Smooth muscle cell of trachea (primary cell): Measurements from ENCODE around the gene PAGR1. TPM values are rescaled to one million over a fixed set of nuclear protein-coding genes. Genes with fewer than 3 reads are reported as not detected.

Experiments
- total RNA-seq: library from RNA; depleted of rRNA; stranded (reverse); fragments of >200 nt; gene quantifications from 2 replicates; pipeline ENCODE4 v1.2.1, GENCODE V29; 2014

PAGR1 gene
- 19.4 and 30.4 TPM in 2 replicates for total RNA-seq

GRCh38 chr16:29815793-29816693, at the start of gene PAGR1:
PAGR1 (plus strand) TSS chr16:29816152; CDS start chr16:29816526, 374 bp downstream.

DNA sequence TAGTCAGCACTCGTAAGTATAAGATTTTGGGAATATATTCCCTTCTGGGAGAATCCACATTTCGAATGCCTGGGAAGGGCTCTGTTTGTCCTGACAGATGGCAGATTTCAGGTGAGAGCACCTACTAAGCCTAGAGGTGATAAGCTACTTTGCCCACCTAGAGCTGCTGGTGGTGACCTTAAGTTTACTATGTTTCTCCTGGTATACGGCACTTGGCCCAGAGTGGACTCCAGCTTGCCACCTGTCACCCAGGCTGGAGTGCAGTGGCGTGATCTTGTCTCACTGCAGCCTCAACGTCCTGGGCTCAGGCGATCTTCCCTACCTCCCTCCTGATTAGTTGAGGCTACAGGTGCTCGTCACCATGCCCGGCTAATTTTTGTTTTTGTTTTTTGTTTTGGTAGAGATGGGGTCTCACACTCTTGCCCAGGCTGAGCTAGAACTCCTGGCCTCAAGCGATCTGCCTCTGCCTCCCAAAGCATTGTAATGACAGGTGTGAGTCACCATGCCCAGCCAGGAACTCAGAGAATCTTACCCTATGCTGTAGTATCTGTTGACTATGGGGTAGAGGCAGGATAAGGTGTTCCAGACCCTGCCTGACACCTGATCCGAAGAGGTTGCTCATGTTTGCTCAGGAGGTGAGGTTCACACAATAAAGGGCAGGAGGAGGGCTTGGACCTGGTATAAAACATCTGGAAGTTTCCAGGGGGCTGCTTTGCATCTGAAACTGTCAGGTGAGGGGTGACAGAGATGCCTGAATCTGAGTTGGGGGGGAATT, 38.2 kb upstream of the PAGR1 start, which contains the start of gene ZG16:
TSS of gene ZG16 (plus strand) at position 681 of the 775 bp plus-strand sequence. CDS start 1,011 bp downstream, outside the sequence.

GRCh38 chr16:29790183-29790948, 25.6 kb upstream of the PAGR1 start, which contains the start of gene KIF22:
KIF22 (plus strand) TSS chr16:29790751; CDS start chr16:29790760, 9 bp downstream.

DNA sequence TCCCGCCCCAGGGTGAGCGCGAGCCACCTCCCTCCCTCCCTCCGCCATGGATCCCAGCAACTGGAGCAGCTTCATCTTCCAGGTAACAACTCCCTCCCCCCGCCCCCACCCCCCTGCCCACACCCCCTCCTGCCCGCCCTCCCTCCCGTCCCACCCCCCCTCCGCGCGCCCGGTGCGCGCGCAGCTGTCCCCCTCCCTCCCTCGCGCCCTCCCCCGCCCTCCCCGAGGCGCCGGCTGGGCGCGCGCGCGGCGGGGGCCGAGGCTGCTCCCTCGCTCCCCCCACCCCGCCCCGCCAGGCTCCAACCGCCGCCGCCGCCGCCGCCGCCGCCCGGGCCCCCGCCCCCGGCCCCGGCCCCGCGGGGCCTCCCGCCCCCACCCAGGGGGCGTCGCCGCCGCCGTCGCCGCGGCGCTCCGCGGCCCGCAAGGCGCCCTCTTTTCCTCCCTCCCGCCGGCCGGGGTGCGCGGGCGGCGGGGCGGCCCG, 9.8 kb upstream of the PAGR1 start, which contains the start of gene MAZ:
TSS of gene MAZ (plus strand) at position 431 of the 481 bp plus-strand sequence. CDS start 173 bp downstream, outside the sequence.

GRCh38 chr16:29811896-29812665, 3.9 kb upstream of the PAGR1 start, which contains the start of gene PRRT2:
PRRT2 (plus strand) TSS chr16:29812193; CDS start chr16:29813055, 862 bp downstream.

DNA sequence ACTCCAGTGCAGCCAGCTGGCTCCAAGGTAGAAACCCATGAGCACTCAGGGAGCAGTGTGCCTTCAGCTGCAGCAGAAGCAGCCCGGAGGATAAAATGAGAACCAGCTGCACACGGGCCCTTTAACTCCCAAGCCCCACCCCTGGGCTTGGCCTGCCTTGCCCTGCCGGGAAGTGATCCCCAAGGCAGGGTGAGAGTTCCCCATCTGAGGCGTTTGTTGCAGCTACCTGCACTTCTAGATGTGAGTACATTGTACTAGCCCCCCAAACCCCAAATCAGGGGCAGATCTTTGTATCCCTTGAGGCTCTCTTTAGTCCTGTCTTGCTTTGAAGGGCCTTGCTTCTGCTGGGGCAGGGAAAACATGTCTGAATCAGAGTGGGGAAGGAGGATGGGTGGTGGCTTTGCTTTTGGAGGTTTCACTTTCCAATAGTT, 4.3 kb downstream of the PAGR1 start, which contains the start of gene MVP:
TSS of gene MVP (plus strand) at position 192 of the 431 bp plus-strand sequence. CDS start 10,088 bp downstream, outside the sequence.

GRCh38 chr16:29862884-29863668, 47.1 kb downstream of the PAGR1 start, which contains the start of gene CDIPT:
CDIPT (minus strand) TSS chr16:29863226; CDS start chr16:29862857, 369 bp downstream.

Other genes with a start within 250 kb of the PAGR1 start
- gene SPN, start 152.9 kb upstream of the PAGR1 start, total RNA-seq, result not detected in 2 replicates
- 29.5 and 57.1 TPM in 2 replicates for gene QPRT, start 137.0 kb upstream of the PAGR1 start, total RNA-seq
- not detected in 2 replicates for gene C16orf54, start 70.2 kb upstream of the PAGR1 start, total RNA-seq
- not detected in 2 replicates for gene ZG16, start 37.9 kb upstream of the PAGR1 start, total RNA-seq
- gene KIF22, start 25.4 kb upstream of the PAGR1 start, total RNA-seq, result 7.3 and 78.8 TPM in 2 replicates
- 116 and 157 TPM in 2 replicates for gene MAZ, start 9.6 kb upstream of the PAGR1 start, total RNA-seq
- gene PRRT2, start 4.0 kb upstream of the PAGR1 start, total RNA-seq, result 3.6 and 6.0 TPM in 2 replicates
- 684 and 723 TPM in 2 replicates for gene MVP, start 4.3 kb downstream of the PAGR1 start, total RNA-seq
- 69.4 and 169 TPM in 2 replicates for gene CDIPT, start 47.1 kb downstream of the PAGR1 start, total RNA-seq
- gene SEZ6L2, start 83.4 kb downstream of the PAGR1 start, total RNA-seq, result 4.1 and 21.5 TPM in 2 replicates
- gene ASPHD1, start 84.3 kb downstream of the PAGR1 start, total RNA-seq, result 6.5 and 7.7 TPM in 2 replicates
- gene KCTD13, start 110.1 kb downstream of the PAGR1 start, total RNA-seq, result 9.9 and 12.5 TPM in 2 replicates
- gene TMEM219, start 145.9 kb downstream of the PAGR1 start, total RNA-seq, result 76.5 and 105 TPM in 2 replicates
- 59.2 and 87.8 TPM in 2 replicates for gene TAOK2, start 157.7 kb downstream of the PAGR1 start, total RNA-seq
- gene HIRIP3, start 179.5 kb downstream of the PAGR1 start, total RNA-seq, result 5.8 and 11.8 TPM in 2 replicates
- 19.7 and 26.9 TPM in 2 replicates for gene INO80E, start 180.1 kb downstream of the PAGR1 start, total RNA-seq
- 1.2 TPM in 1 of 2 replicates, not detected in the other for gene DOC2A, start 194.9 kb downstream of the PAGR1 start, total RNA-seq
- gene C16orf92, start 207.0 kb downstream of the PAGR1 start, total RNA-seq, result not detected in 2 replicates
- not detected in 2 replicates for gene TLCD3B, start 215.1 kb downstream of the PAGR1 start, total RNA-seq
- 770 and 1,149 TPM in 2 replicates for gene ALDOA, start 249.6 kb downstream of the PAGR1 start, total RNA-seq